ENCODE results near the gene ZNF827.

DNA sequence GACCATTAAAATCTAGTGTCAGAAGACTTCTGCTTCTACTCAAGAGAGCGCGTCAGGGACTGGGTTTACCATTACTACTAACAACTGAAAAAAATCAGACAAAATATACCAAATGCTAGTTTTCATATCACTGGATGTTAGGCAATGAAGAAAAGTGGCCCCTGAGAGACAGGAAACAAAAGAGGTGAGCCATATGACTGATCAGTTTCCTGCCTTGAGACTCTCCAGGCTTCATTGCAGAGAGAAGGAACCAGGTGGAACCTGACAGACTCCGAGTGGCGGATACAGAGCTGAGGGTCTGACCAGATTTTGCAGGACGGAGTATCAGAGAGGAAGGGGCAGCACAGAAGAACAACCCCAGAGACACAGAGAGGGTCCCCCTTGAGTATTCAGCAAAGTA lies 172.3 kb downstream of the ZNF827 start:
- TF ChIP-seq, protein P1, sequence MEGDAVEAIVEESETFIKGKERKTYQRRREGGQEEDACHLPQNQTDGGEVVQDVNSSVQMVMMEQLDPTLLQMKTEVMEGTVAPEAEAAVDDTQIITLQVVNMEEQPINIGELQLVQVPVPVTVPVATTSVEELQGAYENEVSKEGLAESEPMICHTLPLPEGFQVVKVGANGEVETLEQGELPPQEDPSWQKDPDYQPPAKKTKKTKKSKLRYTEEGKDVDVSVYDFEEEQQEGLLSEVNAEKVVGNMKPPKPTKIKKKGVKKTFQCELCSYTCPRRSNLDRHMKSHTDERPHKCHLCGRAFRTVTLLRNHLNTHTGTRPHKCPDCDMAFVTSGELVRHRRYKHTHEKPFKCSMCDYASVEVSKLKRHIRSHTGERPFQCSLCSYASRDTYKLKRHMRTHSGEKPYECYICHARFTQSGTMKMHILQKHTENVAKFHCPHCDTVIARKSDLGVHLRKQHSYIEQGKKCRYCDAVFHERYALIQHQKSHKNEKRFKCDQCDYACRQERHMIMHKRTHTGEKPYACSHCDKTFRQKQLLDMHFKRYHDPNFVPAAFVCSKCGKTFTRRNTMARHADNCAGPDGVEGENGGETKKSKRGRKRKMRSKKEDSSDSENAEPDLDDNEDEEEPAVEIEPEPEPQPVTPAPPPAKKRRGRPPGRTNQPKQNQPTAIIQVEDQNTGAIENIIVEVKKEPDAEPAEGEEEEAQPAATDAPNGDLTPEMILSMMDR (optimal IDR thresholded peaks at IDR 0.05 in 1 of 3, IDR thresholded peaks at IDR 0.05 in 1 of 3, conservative IDR thresholded peaks at IDR 0.05 in 1 of 3; ENCODE audit: extremely low read depth in 1 of 3, insufficient read depth in 2 of 3, low read length in 3 of 3) = no peak
- TF ChIP-seq EZH2 (IDR thresholded peaks at IDR 0.05; ENCODE audit: low read length) = no peak
